Ovary (tissue), 9 donors: Measurements from ENCODE around the gene PLD6. TPM values are rescaled to one million over a fixed set of nuclear protein-coding genes. Genes with fewer than 3 reads are reported as not detected.

Source experiments
- DNase-seq, 5 donors: peaks; one replicate each; pipeline ENCODE4 v3.0.0-alpha.2; 2019 to 2020
- H3K27ac ChIP-seq, 2 donors: fragments of 200-600 bp; one replicate each; pipeline versions ENCODE4 v1.5.1 to v1.8.0; 2019 to 2022
- H3K27me3 ChIP-seq: fragments of 200-600 bp; one replicate; pipeline ENCODE4 v1.8.0; 2022
- H3K36me3 ChIP-seq: fragments of 200-600 bp; sonication (generic); one replicate; pipeline ENCODE4 v1.5.1; 2019
- H3K4me1 ChIP-seq: one replicate; pipeline ENCODE4 v1.8.1; 2013; ENCODE audit warnings: mild to moderate bottlenecking, moderate library complexity; ENCODE audit not compliant: insufficient read depth
- H3K4me3 ChIP-seq: fragments of 200-600 bp; sonication (generic); one replicate; pipeline ENCODE4 v1.5.1; 2017
- H3K9me3 ChIP-seq, 2 donors: fragments of 200-600 bp in 1 of 2; sonication (generic) in 1 of 2; one replicate each; pipeline versions ENCODE4 v1.5.1 to v1.8.1; 2013 to 2019; ENCODE audit warnings: mild to moderate bottlenecking in 1 of 2, moderate library complexity in 1 of 2
- CTCF ChIP-seq, 3 donors: fragments of 450-650 bp in 2 of 3; fragments of 200-600 bp in 1 of 3; IDR thresholded peaks; one replicate each; pipeline versions ENCODE4 v1.5.1 to v1.8.0; 2016 to 2022; ENCODE audit warnings: antibody characterized with exemption in 3 of 3, mild to moderate bottlenecking in 1 of 3
- EP300 ChIP-seq: sonication (generic); formaldehyde crosslinking; IDR thresholded peaks from one replicate; pipeline ENCODE4 v1.6.1; 2017; ENCODE audit warnings: antibody characterized with exemption
- POLR2A ChIP-seq: fragments of 450-650 bp; IDR thresholded peaks from one replicate; pipeline ENCODE4 v1.6.1; 2017; ENCODE audit warnings: antibody characterized with exemption, mild to moderate bottlenecking, moderate library complexity
- WGBS, 3 donors: extraction: QIAGEN DNeasy Blood & Tissue Kit in 1 of 3; methylation state at CpG; one replicate each; pipeline versions ENCODE4 v1.1.5 to v1.1.7; 2013 to 2017; 5-methylcytosine and 5-hydroxymethylcytosine counted together
- intact Hi-C, 4 donors: fragments of 100-400 bp; cut with DNase I; formaldehyde crosslinking; loops; one replicate each; pipeline versions ENCODE4 v1.11.0 to v1.15.1; 2022 to 2023
- polyA plus RNA-seq, 2 donors: library from polyadenylated mRNA; stranded (reverse); fragments of 200-250 nt in 1 of 2; fragments of 350-450 nt in 1 of 2; fragmentation: Illumina TruSeq in 1 of 2; extraction: RNeasy Lipid Tissue Mini Kit (QIAGEN cat#74804) in 1 of 2; gene quantifications; one replicate each; pipeline ENCODE4 v1.2.3, GENCODE V29; 2013 to 2014
- total RNA-seq, 7 donors: library from RNA; depleted of rRNA in 2 of 7; stranded (reverse); fragments of >200 nt in 2 of 7; fragmentation: NEBNext Ultra II Directional in 3 of 7; extraction: Animal tissue kit (Norgen Biotek cat#: 25700) in 3 of 7; gene quantifications; one replicate each; pipeline versions ENCODE4 v1.1.0 to v1.2.4, GENCODE V29; 2016 to 2023
- donor health status: DM: no; HTN: no; CAD: no; lungs with moderate emphysema.
- donor health status: DM: no; HTN: no; CAD: no.
- donor health status: Bipolar disorder and iron deficiency.
- donor health status: DM: yes; HTN: yes; CAD: no.
- donor health status: DM: no; HTN: no; CAD: no.
- donor health status: DM: yes; HTN: yes; CAD: no.

PLD6 gene
- total and polyA plus RNA-seq, 9 donors: 2.7 to 12.8 (median 7.3) TPM

- Histone ChIP-seq H3K9me3 (no peaks in the 10 kb centered on the region), H3K4me3 (no peak overlapping the region), H3K27me3 (no peaks in the 10 kb centered on the region), H3K27ac (no peak overlapping the region), H3K4me1 (peaks cover 2% of the 10 kb centered on the region), H3K36me3 (no peaks in the 10 kb centered on the region)
- intact Hi-C loops: loop anchor here in 2 of 4 donors (10.0 kb wide), 2 partner anchors 95 to 235 kb away; no protein-coding TSS in a partner anchor
- DNase-seq: no peak
- TF ChIP-seq CTCF (IDR thresholded peaks at IDR 0.05): no peak
- no peak for TF ChIP-seq POLR2A
- TF ChIP-seq EP300: no peak
- 23 to 37% (median 23%) methylated on average over 1 of the region's 1 CpG for WGBS, 3 donors
Measured at GRCh38 chr17:17239832-17240231, 33.7 kb upstream of the PLD6 start.

GRCh38 chr17:17237026-17237799 is 31.1 kb upstream of the PLD6 start, which contains the start of gene FLCN:
FLCN (minus strand) TSS chr17:17237168; CDS start chr17:17228137, 9,031 bp downstream.
- intact Hi-C loops: loop anchor here in 2 of 4 donors (10.0 kb wide), 2 partner anchors 92 to 232 kb away; no protein-coding TSS in a partner anchor
- Histone ChIP-seq H3K4me3 (peak within 1 kb of the TSS; percentile 94), H3K4me1 (peaks cover 4% of the 10 kb centered on the region), H3K27ac (peak within 1 kb of the TSS; percentile 95 to 96), H3K36me3 (no peaks in the 10 kb centered on the region), H3K27me3 (no peaks in the 10 kb centered on the region), H3K9me3 (no peaks in the 10 kb centered on the region)
- 0 to 1% (median 0%) methylated on average over 41 to 53 of the region's 53 CpGs for WGBS, 3 donors
- DNase-seq: peak; percentile 89 to 94 (median 91)
- TF ChIP-seq CTCF (IDR thresholded peaks at IDR 0.05): peak in 2 of 3 donors; percentile 27 to 37
- peak; percentile 72 for TF ChIP-seq POLR2A
- TF ChIP-seq EP300: peak; percentile 20

- H3K27ac ChIP-seq: peak overlapping the region; percentile 95 to 96
- H3K4me1 ChIP-seq: peaks cover 4% of the 10 kb centered on the region
- TF ChIP-seq POLR2A: no peak
- no peaks in the 10 kb centered on the region for H3K9me3 ChIP-seq
- peak overlapping the region; percentile 94 for H3K4me3 ChIP-seq
- intact Hi-C loops: loop anchor here in 2 of 4 donors (10.0 kb wide), 2 partner anchors 92 to 232 kb away; no protein-coding TSS in a partner anchor
- H3K27me3 ChIP-seq: no peaks in the 10 kb centered on the region
- no peaks in the 10 kb centered on the region for H3K36me3 ChIP-seq
- 0 to 1% (median 1%) methylated on average over 18 to 31 of the region's 31 CpGs for WGBS, 3 donors
- no peak for DNase-seq
Measured at GRCh38 chr17:17236295-17237025, 30.3 kb upstream of the PLD6 start.

- H3K27me3 ChIP-seq: no peaks in the 10 kb centered on the region
- WGBS, 3 donors: 45 to 48% (median 46%) methylated on average over 19 of the region's 19 CpGs
- no peak overlapping the region for H3K27ac ChIP-seq
- H3K4me1 ChIP-seq: peaks cover 4% of the 10 kb centered on the region
- intact Hi-C loops: loop anchor here in 2 of 4 donors (10.0 kb wide), 2 partner anchors 91 to 231 kb away; no protein-coding TSS in a partner anchor
- TF ChIP-seq EP300 (no peak), CTCF (IDR thresholded peaks at IDR 0.05) (no peak), POLR2A (no peak)
- no peak for DNase-seq
- no peaks in the 10 kb centered on the region for H3K9me3 ChIP-seq
- peak overlapping the region; percentile 94 for H3K4me3 ChIP-seq
- no peaks in the 10 kb centered on the region for H3K36me3 ChIP-seq
Measured at GRCh38 chr17:17235212-17236174, 29.4 kb upstream of the PLD6 start.
